Measurements from ENCODE around the gene FOCAD. TPM values are rescaled to one million over a fixed set of nuclear protein-coding genes. Genes with fewer than 3 reads are reported as not detected.
"Not testable (repeated sequence)": the region's sequence is repeated elsewhere in the genome, so short reads cannot be mapped to it uniquely, and the experiment has no call there.

Gene FOCAD
- total RNA-seq, 2 donors from 2014 or later = 51.6 to 56.8 TPM

GRCh38 chr9:20650750-20651299, 33.2 kb upstream of the FOCAD start:
- Mint-ChIP-seq H3K27me3 (ENCODE audit: insufficient read depth) (peaks cover 4% of the 10 kb centered on the region), H3K9me3 (peaks cover 7% of the 10 kb centered on the region), H3K27ac (no peak overlapping the region), H3K4me3 (no peak overlapping the region), H3K36me3 (ENCODE audit: low read depth) (no peaks in the 10 kb centered on the region), H3K4me1 (no peaks in the 10 kb centered on the region)
- Histone ChIP-seq H3K9me3 (ENCODE audit: control insufficient read depth, low read length) (peaks cover 14% of the 10 kb centered on the region), H3K36me3 (ENCODE audit: control insufficient read depth, insufficient read depth, low read length) (no peaks in the 10 kb centered on the region), H3K4me3 (ENCODE audit: low read length) (no peak overlapping the region), H3K27ac (ENCODE audit: low read depth, low read length) (no peak overlapping the region), H3K4me1 (ENCODE audit: control insufficient read depth, insufficient read depth, low read length) (no peaks in the 10 kb centered on the region), H3K9ac (ENCODE audit: extremely low read depth, low read length, poor library complexity, severe bottlenecking) (no peak overlapping the region), H3K27me3 (ENCODE audit: control insufficient read depth, insufficient read depth, low read length, poor library complexity, severe bottlenecking) (no peaks in the 10 kb centered on the region)
- 87 to 94% methylated on average over 3 to 4 of the region's 4 CpGs for WGBS, 2 experiments (ENCODE audit: insufficient coverage in 1 of 2, insufficient read length in 1 of 2)
- no peak for TF ChIP-seq CTCF (conservative IDR thresholded peaks at IDR 0.05)
- DNase-seq = no peak

GRCh38 chr9:20651939-20652338, 32.1 kb upstream of the FOCAD start:
- no peaks in the 10 kb centered on the region for H3K36me3 ChIP-seq (ENCODE audit: control insufficient read depth, insufficient read depth, low read length)
- 88 to 93% methylated on average over 3 to 4 of the region's 4 CpGs for WGBS, 2 experiments (ENCODE audit: insufficient coverage in 1 of 2, insufficient read length in 1 of 2)

GRCh38 chr9:20658246-20658667, 25.8 kb upstream of the FOCAD start:
- not testable (repeated sequence) for H3K27ac Mint-ChIP-seq

More at GRCh38 chr9:20651939-20652338, 32.1 kb upstream of the FOCAD start:
- H3K27me3 Mint-ChIP-seq (ENCODE audit: insufficient read depth) = peaks cover 4% of the 10 kb centered on the region
- Histone ChIP-seq H3K4me3 (ENCODE audit: low read length) (no peak overlapping the region), H3K4me1 (ENCODE audit: control insufficient read depth, insufficient read depth, low read length) (no peaks in the 10 kb centered on the region), H3K9me3 (ENCODE audit: control insufficient read depth, low read length) (peaks cover 14% of the 10 kb centered on the region), H3K27me3 (ENCODE audit: control insufficient read depth, insufficient read depth, low read length, poor library complexity, severe bottlenecking) (no peaks in the 10 kb centered on the region), H3K9ac (ENCODE audit: extremely low read depth, low read length, poor library complexity, severe bottlenecking) (no peak overlapping the region), H3K27ac (ENCODE audit: low read depth, low read length) (no peak overlapping the region)
- no peak for TF ChIP-seq CTCF (conservative IDR thresholded peaks at IDR 0.05)
- H3K36me3 Mint-ChIP-seq (ENCODE audit: low read depth) = peaks cover 1% of the 10 kb centered on the region
- peaks cover 7% of the 10 kb centered on the region for H3K9me3 Mint-ChIP-seq
- DNase-seq = no peak
- no peaks in the 10 kb centered on the region for H3K4me1 Mint-ChIP-seq
- no peak overlapping the region for H3K4me3 Mint-ChIP-seq
- H3K27ac Mint-ChIP-seq = no peak overlapping the region

More at GRCh38 chr9:20658246-20658667, 25.8 kb upstream of the FOCAD start:
- DNase-seq; H3K36me3 Mint-ChIP-seq (ENCODE audit: low read depth); H3K4me1 Mint-ChIP-seq; H3K36me3 ChIP-seq (ENCODE audit: control insufficient read depth, insufficient read depth, low read length); H3K9me3 Mint-ChIP-seq; H3K27me3 Mint-ChIP-seq (ENCODE audit: insufficient read depth); H3K4me1 ChIP-seq (ENCODE audit: control insufficient read depth, insufficient read depth, low read length); H3K27me3 ChIP-seq (ENCODE audit: control insufficient read depth, insufficient read depth, low read length, poor library complexity, severe bottlenecking); H3K4me3 Mint-ChIP-seq: not testable (repeated sequence)
- H3K27ac ChIP-seq (ENCODE audit: low read depth, low read length) = peak overlapping the region; percentile 72
- peaks cover 14% of the 10 kb centered on the region for H3K9me3 ChIP-seq (ENCODE audit: control insufficient read depth, low read length)
- H3K4me3 ChIP-seq (ENCODE audit: low read length) = peak overlapping the region; percentile 87
- peak overlapping the region; percentile 77 for H3K9ac ChIP-seq (ENCODE audit: extremely low read depth, low read length, poor library complexity, severe bottlenecking)
- WGBS, 2 experiments (ENCODE audit: insufficient coverage in 1 of 2, insufficient read length in 1 of 2) = 3% methylated on average over 24 of the region's 27 CpGs; no CpG with 5 or more reads in 1 of the 2 experiments
